GM12878 (cell line): ENCODE data around the gene EXOC3L4. TPM values are rescaled to one million over a fixed set of nuclear protein-coding genes. Genes with fewer than 3 reads are reported as not detected.

Experiments
- ATAC-seq: fragments of 200-7000 bp; cut with Tn5 transposase; 3 replicates; pipeline ENCODE4 v1.9.1; 2020; ENCODE audit warnings: mild to moderate bottlenecking, moderate library complexity
- BruUV-seq: library from RNA; stranded (reverse); fragments of 400-500 nt; replicated peaks from 2 replicates; lab custom pipeline; 2021; lab: Mats Ljungman, UMichigan
- CTCF ChIA-PET: fragments of 300-600 bp; sonication (Branson Sonifier 250); formaldehyde crosslinking; extraction: SDS; loops from one replicate; lab custom pipeline; 2021; ENCODE audit warnings: inconsistent platforms; lab: Yijun Ruan, JAX
- POLR2A ChIA-PET: fragments of 350-600 bp; formaldehyde crosslinking; extraction: SDS; loops from one replicate; lab custom pipeline; 2021; ENCODE audit warnings: inconsistent platforms; lab: Charles Lee
- RAD21 ChIA-PET: fragments of 300-600 bp; sonication (Branson Sonifier 250); formaldehyde crosslinking; loops from one replicate; lab custom pipeline; 2023; ENCODE audit warnings: antibody characterized with exemption; ENCODE audit not compliant: unreplicated experiment; lab: Charles Lee
- SMC1A ChIA-PET: fragments of 300-600 bp; sonication (Branson Sonifier 250); formaldehyde crosslinking; loops from one replicate; lab custom pipeline; 2023; ENCODE audit not compliant: unreplicated experiment, uncharacterized antibody; lab: Charles Lee
- DNase-seq: peaks from one replicate; pipeline ENCODE4 v3.0.0-alpha.2; 2011; ENCODE audit warnings: low read depth, low spot score
- FAIRE-seq: peaks from 3 replicates; lab custom pipeline; 2011; peaks lifted over from hg19 to GRCh38; lab: Jason Lieb, UNC
- H2AFZ ChIP-seq: 2 replicates; pipeline ENCODE4 v1.6.0; 2011; ENCODE audit warnings: low read depth, low read length, control low read depth; ENCODE audit not compliant: control insufficient read depth
- H3K27ac ChIP-seq: 2 replicates; pipeline ENCODE4 v1.5.1; 2011; ENCODE audit warnings: control low read depth; ENCODE audit not compliant: control insufficient read depth, insufficient read depth
- H3K27me3 ChIP-seq, 2 experiments: replicated peaks in 1 of 2; 2 replicates each; pipeline versions ENCODE4 v1.6.0 to v1.6.1; 2011; ENCODE audit warnings: low read length in 1 of 2; ENCODE audit not compliant: control insufficient read depth in 2 of 2, insufficient read depth in 2 of 2
- H3K36me3 ChIP-seq, 2 experiments: 2 replicates each; pipeline ENCODE4 v1.5.1; 2011; ENCODE audit warnings: low read length in 1 of 2; ENCODE audit not compliant: control insufficient read depth in 2 of 2, insufficient read depth in 2 of 2
- H3K4me1 ChIP-seq: 2 replicates; pipeline ENCODE4 v1.6.1; 2011; ENCODE audit warnings: mild to moderate bottlenecking, low read length, moderate library complexity, mixed read lengths; ENCODE audit not compliant: control insufficient read depth, insufficient read depth
- H3K4me2 ChIP-seq: 2 replicates; pipeline ENCODE4 v1.6.0; 2011; ENCODE audit warnings: control low read depth; ENCODE audit not compliant: control insufficient read depth, insufficient read depth
- H3K4me3 ChIP-seq: fragments of 200-600 bp; sonication (generic); 2 replicates; pipeline ENCODE4 v1.5.1; 2016
- H3K79me2 ChIP-seq: 2 replicates; pipeline ENCODE4 v1.6.0; 2011; ENCODE audit warnings: low read length; ENCODE audit not compliant: control insufficient read depth, insufficient read depth
- H3K9ac ChIP-seq: 2 replicates; pipeline ENCODE4 v1.8.0; 2011; ENCODE audit warnings: low read length, control low read depth, mixed read lengths; ENCODE audit not compliant: control insufficient read depth, insufficient read depth
- H3K9me3 ChIP-seq: replicated peaks from 3 replicates; pipeline ENCODE4 v1.5.1; 2011; ENCODE audit warnings: mild to moderate bottlenecking, low read length; ENCODE audit not compliant: control insufficient read depth, insufficient read depth
- H4K20me1 ChIP-seq: 2 replicates; pipeline ENCODE4 v1.6.0; 2011; ENCODE audit not compliant: control insufficient read depth, insufficient read depth
- CBX5 ChIP-seq: sonication (generic); IDR thresholded peaks from 2 replicates; pipeline ENCODE4 v1.6.1; 2016; ENCODE audit warnings: low read depth, moderate library complexity, mild to moderate bottlenecking, inconsistent platforms
- EGR1 ChIP-seq, 2 experiments: IDR thresholded peaks; 1 replicate in 1 of 2; 2 replicates in 1 of 2; pipeline ENCODE4 v1.6.1; 2011 to 2012; ENCODE audit warnings: low read depth in 2 of 2, low read length in 2 of 2, borderline replicate concordance in 1 of 2, mild to moderate bottlenecking in 1 of 2, moderate library complexity in 1 of 2
- HDAC6 ChIP-seq: fragments of 200-600 bp; sonication (generic); IDR thresholded peaks from one replicate; pipeline ENCODE4 v1.8.0; 2017; ENCODE audit warnings: antibody characterized with exemption; ENCODE audit not compliant: unreplicated experiment
- IKZF1 ChIP-seq: fragments of 450-650 bp; conservative IDR thresholded peaks from 2 replicates; pipeline ENCODE4 v1.6.1; 2017; ENCODE audit warnings: antibody characterized with exemption, mild to moderate bottlenecking
- TARDBP ChIP-seq: IDR thresholded peaks from 2 replicates; pipeline ENCODE4 v1.6.1; 2016; ENCODE audit warnings: borderline replicate concordance
- WGBS: methylation state at CpG from one replicate; pipeline ENCODE4 v1.1.6; 2016; ENCODE audit warnings: low lambda C conversion rate; ENCODE audit not compliant: insufficient replicate concordance, insufficient coverage; ENCODE audit errors: missing lambda C conversion rate; 5-methylcytosine and 5-hydroxymethylcytosine counted together
- in situ Hi-C: fragments of 300-500 bp; cut with MboI; formaldehyde crosslinking; loops from 9 replicates; pipeline ENCODE4 v1.14.3; 2018; ENCODE audit warnings: mixed read lengths
- intact Hi-C: fragments of 100-400 bp; cut with micrococcal nuclease; formaldehyde crosslinking; loops from one replicate; pipeline ENCODE4 v1.14.2; 2022; ENCODE audit not compliant: unreplicated experiment
- polyA plus RNA-seq, 11 experiments: library from polyadenylated mRNA; depleted of rRNA in 4 of 11; unstranded in 6 of 11; stranded (reverse) in 5 of 11; fragments of >200 nt; fragmentation: Nextera tagmentation in 4 of 11; fragmentation: Illumina TruSeq in 1 of 11; extraction: Ambion mirVana in 4 of 11; extraction: Trizol in 1 of 11; gene quantifications; 1 replicate in 1 of 11; 2 replicates in 10 of 11; pipeline versions ENCODE4 v1.2.1 to v1.2.3, GENCODE V29; 2011 to 2016; ENCODE audit warnings: inconsistent platforms in 2 of 11, missing spikeins in 2 of 11, low read depth in 1 of 11
- total RNA-seq, 4 experiments: library from RNA; depleted of rRNA in 3 of 4; stranded (reverse); fragments of >200 nt in 3 of 4; fragmentation: Illumina TruSeq in 1 of 4; extraction: Trizol in 1 of 4; gene quantifications; 2 replicates each; pipeline versions ENCODE4 v1.2.1 to v1.2.3, GENCODE V29; 2013 to 2021
- TF ChIP-seq, protein P1 (sequence below): fragments of 450-650 bp; formaldehyde crosslinking; IDR thresholded peaks from 2 replicates; pipeline ENCODE4 v1.4.0; 2022; ENCODE audit warnings: mild to moderate bottlenecking, moderate library complexity

Gene EXOC3L4
- total and polyA plus RNA-seq, 10 of the 15 experiments (the other 5 are each of a cell fraction or from before 2014, with no cell fraction given): not detected

DNA sequence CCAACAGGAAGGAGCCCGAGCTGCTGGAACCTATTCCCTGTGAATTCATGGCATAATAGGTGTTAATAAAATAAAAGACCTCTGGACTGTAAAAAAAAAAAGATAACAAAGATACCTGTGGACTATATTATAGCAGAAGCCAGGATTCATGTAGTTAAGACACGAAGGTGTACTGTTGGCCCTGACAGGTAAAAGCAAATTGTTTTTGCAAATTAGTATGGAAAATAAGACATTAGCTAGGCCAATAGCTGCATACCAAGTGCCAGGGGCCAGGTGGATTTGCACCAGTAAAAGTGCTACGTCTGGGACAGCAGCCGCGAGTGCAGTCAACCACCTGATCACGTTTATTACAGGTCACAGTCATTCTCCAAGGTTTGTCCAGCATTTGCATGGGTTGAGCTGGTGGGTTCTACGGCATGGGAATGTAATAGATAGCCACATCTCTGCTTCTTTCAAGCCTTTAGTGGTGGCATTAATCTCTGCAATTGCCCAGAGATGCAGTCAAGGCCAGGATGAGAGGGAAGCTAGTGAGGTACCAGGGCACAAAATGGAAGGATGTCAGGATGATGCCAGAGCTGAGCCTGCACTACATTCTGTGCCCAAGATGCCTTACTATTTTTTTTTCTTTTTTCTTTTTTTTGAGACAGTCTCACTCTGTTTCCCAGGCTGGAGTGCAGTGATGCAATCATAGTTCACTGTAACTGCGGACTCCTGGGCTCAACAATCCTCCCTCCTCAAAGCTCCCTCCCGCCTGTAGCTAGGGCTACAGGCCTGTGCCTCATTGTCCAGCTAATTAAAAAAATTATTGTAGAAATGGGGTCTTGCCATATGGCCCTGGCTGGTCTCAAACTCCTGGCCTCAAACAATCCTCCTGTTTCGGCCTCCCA is 55.1 kb downstream of the EXOC3L4 start (continued):
- TF ChIP-seq, protein P1, sequence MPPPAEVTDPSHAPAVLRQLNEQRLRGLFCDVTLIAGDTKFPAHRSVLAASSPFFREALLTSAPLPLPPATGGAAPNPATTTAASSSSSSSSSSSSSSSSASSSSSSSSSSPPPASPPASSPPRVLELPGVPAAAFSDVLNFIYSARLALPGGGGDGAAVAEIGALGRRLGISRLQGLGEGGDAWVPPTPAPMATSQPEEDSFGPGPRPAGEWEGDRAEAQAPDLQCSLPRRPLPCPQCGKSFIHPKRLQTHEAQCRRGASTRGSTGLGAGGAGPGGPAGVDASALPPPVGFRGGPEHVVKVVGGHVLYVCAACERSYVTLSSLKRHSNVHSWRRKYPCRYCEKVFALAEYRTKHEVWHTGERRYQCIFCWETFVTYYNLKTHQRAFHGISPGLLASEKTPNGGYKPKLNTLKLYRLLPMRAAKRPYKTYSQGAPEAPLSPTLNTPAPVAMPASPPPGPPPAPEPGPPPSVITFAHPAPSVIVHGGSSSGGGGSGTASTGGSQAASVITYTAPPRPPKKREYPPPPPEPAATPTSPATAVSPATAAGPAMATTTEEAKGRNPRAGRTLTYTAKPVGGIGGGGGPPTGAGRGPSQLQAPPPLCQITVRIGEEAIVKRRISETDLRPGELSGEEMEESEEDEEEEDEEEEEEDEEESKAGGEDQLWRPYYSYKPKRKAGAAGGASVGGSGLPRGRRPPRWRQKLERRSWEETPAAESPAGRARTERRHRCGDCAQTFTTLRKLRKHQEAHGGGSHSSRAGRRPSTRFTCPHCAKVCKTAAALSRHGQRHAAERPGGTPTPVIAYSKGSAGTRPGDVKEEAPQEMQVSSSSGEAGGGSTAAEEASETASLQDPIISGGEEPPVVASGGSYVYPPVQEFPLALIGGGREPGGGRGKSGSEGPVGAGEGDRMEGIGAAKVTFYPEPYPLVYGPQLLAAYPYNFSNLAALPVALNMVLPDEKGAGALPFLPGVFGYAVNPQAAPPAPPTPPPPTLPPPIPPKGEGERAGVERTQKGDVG (CRISPR knock-in tag): no peak
- TF ChIP-seq CBX5: no peak
- no peak for TF ChIP-seq TARDBP
- no peak for TF ChIP-seq HDAC6
- TF ChIP-seq, all 136 proteins: peak for 0

DNA sequence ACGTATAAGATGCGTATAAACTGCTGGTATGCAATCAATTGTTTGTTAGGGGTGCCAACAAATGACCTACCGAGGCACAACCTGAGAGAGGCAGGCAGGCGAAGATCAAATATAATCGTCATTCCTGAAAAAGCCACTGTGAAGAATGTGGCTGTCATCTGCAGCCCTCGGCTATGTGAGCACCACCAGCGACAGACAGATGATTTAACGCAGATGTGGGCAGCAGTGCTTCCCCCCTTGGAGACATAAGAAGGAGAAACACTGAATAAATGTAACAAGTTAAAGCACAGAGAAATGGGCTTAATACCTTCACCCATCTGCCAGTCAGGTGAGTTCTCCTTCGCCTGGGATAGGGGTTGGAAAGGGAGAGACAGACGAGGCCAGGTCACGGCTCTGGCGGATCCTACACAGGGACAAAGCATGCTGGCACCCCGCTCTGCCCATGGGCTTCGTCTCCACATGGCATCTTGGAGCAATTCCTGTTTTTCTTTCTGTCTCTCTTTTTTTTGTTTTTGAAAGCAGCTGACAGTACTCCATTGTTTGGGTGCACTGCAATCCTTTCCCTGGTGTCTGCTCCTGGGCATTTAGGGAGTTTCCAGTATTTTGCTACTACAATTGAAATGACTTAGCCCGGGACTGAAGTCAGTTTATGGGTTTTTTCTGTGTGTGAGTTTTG is 56.9 kb downstream of the EXOC3L4 start:
- POLR2A ChIA-PET: no interaction called here
- 50% methylated on average over 15 of the region's 15 CpGs for WGBS
- no peak overlapping the region for H3K9ac ChIP-seq

More for the DNA sequence above, 56.9 kb downstream of the EXOC3L4 start:
- in situ Hi-C loops (no loop called here), intact Hi-C loops (no loop called here)
- H3K79me2 ChIP-seq: no peaks in the 10 kb centered on the region
- no TSS peak for BruUV-seq
- no peak for TF ChIP-seq EGR1 (IDR thresholded peaks at IDR 0.05; ENCODE audit: borderline replicate concordance in 1 of 2, low read depth in 2 of 2, low read length in 2 of 2)
- peak; percentile 39; the same call in 1 of the 2 replicates for TF ChIP-seq IKZF1
- SMC1A ChIA-PET: interaction anchor here (0.7 to 1.7 kb wide), 2 partner anchors 46 to 144 kb away, joined by 3 to 6 read pairs; no protein-coding TSS in a partner anchor
- CTCF ChIA-PET: interaction anchor here (1.4 to 2.1 kb wide), 2 partner anchors 9 to 11 kb away, joined by 4 to 12 read pairs; no protein-coding TSS in a partner anchor
- no peak overlapping the region for H3K4me2 ChIP-seq
- no peak overlapping the region for H2AFZ ChIP-seq
- no peak for DNase-seq
- H3K9me3 ChIP-seq: no peaks in the 10 kb centered on the region
- FAIRE-seq: no peak
- no peaks in the 10 kb centered on the region; a peak in 1 of 4 replicates for H3K27me3 ChIP-seq
- H3K4me1 ChIP-seq: no peaks in the 10 kb centered on the region; the same call in 1 of the 2 replicates
- RAD21 ChIA-PET: interaction anchor here (3.3 kb wide), 1 partner anchor 46 kb away, joined by 16 read pairs; no protein-coding TSS in a partner anchor
- H3K4me3 ChIP-seq: no peak overlapping the region
- H3K36me3 ChIP-seq: no peaks in the 10 kb centered on the region
- no peaks in the 10 kb centered on the region for H4K20me1 ChIP-seq
- no peak for ATAC-seq
- no peak overlapping the region for H3K27ac ChIP-seq
